HG03095 (cell line): ENCODE measurements around the gene CABYR.

ENCODE experiments used
- ATAC-seq: cut with Tn5 transposase; IDR thresholded peaks from one replicate; pipeline ENCODE4 v1.9.1; 2021; ENCODE audit warnings: moderate library complexity; ENCODE audit not compliant: unreplicated experiment

CABYR gene

GRCh38 chr18:24189664-24190346, 50.9 kb downstream of the CABYR start:
- ATAC-seq, result no peak

- no peak for ATAC-seq
Measured at GRCh38 chr18:24190590-24190989, 51.7 kb downstream of the CABYR start.

GRCh38 chr18:24195296-24196053, 56.6 kb downstream of the CABYR start:
- no peak for ATAC-seq

- ATAC-seq, result no peak
Measured at GRCh38 chr18:24196764-24197163, 57.9 kb downstream of the CABYR start.

- ATAC-seq, result no peak
Measured at GRCh38 chr18:24197412-24197811, 58.5 kb downstream of the CABYR start.

GRCh38 chr18:24198461-24198860, 59.6 kb downstream of the CABYR start:
- no peak for ATAC-seq

- ATAC-seq, result no peak
Measured at GRCh38 chr18:24199372-24199962, 60.6 kb downstream of the CABYR start.

GRCh38 chr18:24200494-24201290, 61.8 kb downstream of the CABYR start:
- no peak for ATAC-seq

- no peak for ATAC-seq
Measured at GRCh38 chr18:24201699-24202687, 63.1 kb downstream of the CABYR start.

GRCh38 chr18:24204904-24205303, 66.0 kb downstream of the CABYR start:
- no peak for ATAC-seq

GRCh38 chr18:24208270-24209035, 69.6 kb downstream of the CABYR start:
- ATAC-seq, result no peak

GRCh38 chr18:24209558-24209957, 70.7 kb downstream of the CABYR start:
- ATAC-seq, result no peak
